Measurements from ENCODE around the gene CYP2A13.
"Not testable (repeated sequence)": the region's sequence is repeated elsewhere in the genome, so short reads cannot be mapped to it uniquely, and the experiment has no call there.

Gene CYP2A13

GRCh38 chr19:41123716-41124294, 35.6 kb downstream of the CYP2A13 start:
- H2AFZ ChIP-seq (ENCODE audit: low read length), result no peak overlapping the region
- H2AK5ac ChIP-seq (ENCODE audit: low read depth, low read length), result peak overlapping the region; percentile 70
- peak overlapping the region; percentile 19 for H3K18ac ChIP-seq (ENCODE audit: low read length)
- no peak overlapping the region for H3K4me3 ChIP-seq (ENCODE audit: low read length in 2 of 2)
- no peaks in the 10 kb centered on the region for H3K79me1 ChIP-seq (ENCODE audit: low read depth, low read length)
- H3K14ac ChIP-seq (ENCODE audit: low read length), result no peak overlapping the region
- no peak overlapping the region for H3K4me2 ChIP-seq (ENCODE audit: insufficient read depth, low read length, poor library complexity, severe bottlenecking)
- H3K23ac ChIP-seq (ENCODE audit: low read depth, low read length, poor library complexity), result no peak overlapping the region
- H3K36me3 ChIP-seq (replicated peaks in 1 of 2; ENCODE audit: control insufficient read depth in 2 of 2, insufficient read depth in 2 of 2, low read length in 2 of 2), result no peaks in the 10 kb centered on the region
- no peak overlapping the region for H2BK15ac ChIP-seq (ENCODE audit: low read length)
- peaks cover 0 to 7% (median 0%) of the 10 kb centered on the region in 3 experiments for H3K27me3 ChIP-seq (ENCODE audit: control insufficient read depth in 3 of 3, insufficient read depth in 3 of 3, low read depth in 1 of 3, low read length in 3 of 3)
- no peaks in the 10 kb centered on the region for H3K4me1 ChIP-seq (ENCODE audit: control insufficient read depth in 2 of 2, insufficient read depth in 1 of 2, low read depth in 1 of 2, low read length in 2 of 2)
- no peaks in the 10 kb centered on the region for H3K9me3 ChIP-seq (replicated peaks in 1 of 2; ENCODE audit: control insufficient read depth in 2 of 2, insufficient read depth in 1 of 2, low read depth in 1 of 2, low read length in 2 of 2)
- H2BK12ac ChIP-seq (ENCODE audit: low read length), result peak overlapping the region; percentile 73
- no peak overlapping the region for H3K4ac ChIP-seq (ENCODE audit: low read length)
- no peak overlapping the region for H4K8ac ChIP-seq (ENCODE audit: low read depth, low read length)
- DNase-seq (ENCODE audit: low spot score), result no peak
- H3K9ac ChIP-seq (ENCODE audit: low read depth, low read length, poor library complexity), result no peak overlapping the region
- WGBS, 2 donors (ENCODE audit: extremely low coverage in 2 of 2, insufficient read length in 2 of 2, insufficient replicate concordance in 1 of 2), result no CpG with 5 or more reads among the region's 11 CpGs
- no peak overlapping the region for H4K91ac ChIP-seq (ENCODE audit: low read depth, low read length, poor library complexity)
- no peak overlapping the region for H3K27ac ChIP-seq (replicated peaks; ENCODE audit: low read length)
- no peak overlapping the region for H2BK5ac ChIP-seq (ENCODE audit: low read length)
- H2BK120ac ChIP-seq (ENCODE audit: low read depth, low read length), result no peak overlapping the region

DNA sequence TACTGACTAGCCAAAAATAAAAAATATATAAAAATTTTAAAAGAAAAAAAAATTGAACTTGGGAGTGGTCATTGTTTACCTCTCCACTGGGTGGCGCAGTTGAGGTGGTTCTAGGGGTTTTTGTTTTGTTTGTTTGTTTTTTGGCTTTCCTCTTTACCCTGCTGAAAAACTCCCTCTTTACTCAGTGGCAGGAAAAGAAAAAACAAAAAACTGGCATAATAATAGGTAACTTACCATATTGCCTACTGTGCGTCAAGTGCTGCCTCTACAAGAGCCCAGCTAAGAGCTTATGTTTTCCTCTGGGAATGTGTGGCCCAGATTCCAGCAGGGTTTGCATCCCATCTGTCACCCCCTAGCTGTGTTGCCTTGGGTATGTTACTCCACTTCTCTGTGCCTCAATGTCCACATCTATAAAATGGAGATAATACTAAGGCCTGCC, 38.5 kb downstream of the CYP2A13 start:
- not testable (repeated sequence) for H2AFZ ChIP-seq (ENCODE audit: low read length); H2BK12ac ChIP-seq (ENCODE audit: low read length); H4K91ac ChIP-seq (ENCODE audit: low read depth, low read length, poor library complexity); DNase-seq (ENCODE audit: low spot score); H3K14ac ChIP-seq (ENCODE audit: low read length); H3K36me3 ChIP-seq (replicated peaks in 1 of 2; ENCODE audit: control insufficient read depth in 2 of 2, insufficient read depth in 2 of 2, low read length in 2 of 2); H2AK5ac ChIP-seq (ENCODE audit: low read depth, low read length); H3K4ac ChIP-seq (ENCODE audit: low read length); H3K79me1 ChIP-seq (ENCODE audit: low read depth, low read length); H3K27ac ChIP-seq (replicated peaks; ENCODE audit: low read length); H2BK5ac ChIP-seq (ENCODE audit: low read length); H3K4me3 ChIP-seq (ENCODE audit: low read length in 2 of 2); H2BK15ac ChIP-seq (ENCODE audit: low read length); H3K9me3 ChIP-seq (replicated peaks in 1 of 2; ENCODE audit: control insufficient read depth in 2 of 2, insufficient read depth in 1 of 2, low read depth in 1 of 2, low read length in 2 of 2); H3K4me2 ChIP-seq (ENCODE audit: insufficient read depth, low read length, poor library complexity, severe bottlenecking); H2BK120ac ChIP-seq (ENCODE audit: low read depth, low read length); H3K23ac ChIP-seq (ENCODE audit: low read depth, low read length, poor library complexity); H4K8ac ChIP-seq (ENCODE audit: low read depth, low read length); H3K4me1 ChIP-seq (ENCODE audit: control insufficient read depth in 2 of 2, insufficient read depth in 1 of 2, low read depth in 1 of 2, low read length in 2 of 2); H3K9ac ChIP-seq (ENCODE audit: low read depth, low read length, poor library complexity); H3K18ac ChIP-seq (ENCODE audit: low read length)
- peaks cover 0 to 13% (median 0%) of the 10 kb centered on the region in 3 experiments for H3K27me3 ChIP-seq (ENCODE audit: control insufficient read depth in 3 of 3, insufficient read depth in 3 of 3, low read depth in 1 of 3, low read length in 3 of 3)
- WGBS, 2 donors (ENCODE audit: extremely low coverage in 2 of 2, insufficient read length in 2 of 2, insufficient replicate concordance in 1 of 2), result no CpG with 5 or more reads among the region's 2 CpGs

DNA sequence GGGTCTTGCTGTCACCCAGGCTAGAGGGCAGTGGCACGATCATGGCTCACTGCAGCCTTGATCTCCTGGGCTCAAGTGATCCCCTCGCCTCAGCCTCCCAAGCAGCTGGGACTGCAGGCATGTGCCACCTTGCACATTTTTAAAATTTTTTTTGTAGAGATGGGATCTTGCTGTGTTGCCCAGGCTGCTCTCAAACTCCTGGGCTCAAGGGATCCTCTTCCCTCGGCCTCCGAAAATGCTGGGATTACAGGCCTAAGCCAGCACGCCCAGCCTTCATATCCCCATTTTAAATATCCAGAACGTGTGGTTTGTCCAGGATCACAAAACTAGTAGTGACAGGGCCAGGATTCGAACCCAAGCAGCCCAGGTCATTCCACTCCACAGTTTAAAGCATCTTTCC, 39.1 kb downstream of the CYP2A13 start:
- not testable (repeated sequence) for H2AK5ac ChIP-seq (ENCODE audit: low read depth, low read length); DNase-seq (ENCODE audit: low spot score); H2BK12ac ChIP-seq (ENCODE audit: low read length); H3K9ac ChIP-seq (ENCODE audit: low read depth, low read length, poor library complexity); H3K4ac ChIP-seq (ENCODE audit: low read length); H4K8ac ChIP-seq (ENCODE audit: low read depth, low read length); H3K14ac ChIP-seq (ENCODE audit: low read length); H4K91ac ChIP-seq (ENCODE audit: low read depth, low read length, poor library complexity); H3K79me1 ChIP-seq (ENCODE audit: low read depth, low read length); H2BK15ac ChIP-seq (ENCODE audit: low read length); H3K23ac ChIP-seq (ENCODE audit: low read depth, low read length, poor library complexity); H3K27ac ChIP-seq (replicated peaks; ENCODE audit: low read length); H2BK5ac ChIP-seq (ENCODE audit: low read length); H3K4me3 ChIP-seq (ENCODE audit: low read length in 2 of 2); H2BK120ac ChIP-seq (ENCODE audit: low read depth, low read length); H3K4me1 ChIP-seq (ENCODE audit: control insufficient read depth in 2 of 2, insufficient read depth in 1 of 2, low read depth in 1 of 2, low read length in 2 of 2); H3K36me3 ChIP-seq (replicated peaks in 1 of 2; ENCODE audit: control insufficient read depth in 2 of 2, insufficient read depth in 2 of 2, low read length in 2 of 2); H3K18ac ChIP-seq (ENCODE audit: low read length); H3K9me3 ChIP-seq (replicated peaks in 1 of 2; ENCODE audit: control insufficient read depth in 2 of 2, insufficient read depth in 1 of 2, low read depth in 1 of 2, low read length in 2 of 2)
- peak overlapping the region; percentile 22 for H3K4me2 ChIP-seq (ENCODE audit: insufficient read depth, low read length, poor library complexity, severe bottlenecking)
- WGBS, 2 donors (ENCODE audit: extremely low coverage in 2 of 2, insufficient read length in 2 of 2, insufficient replicate concordance in 1 of 2), result no CpG with 5 or more reads among the region's 7 CpGs
- H2AFZ ChIP-seq (ENCODE audit: low read length), result peak overlapping the region; percentile 64
- peaks cover 0 to 13% (median 0%) of the 10 kb centered on the region in 3 experiments for H3K27me3 ChIP-seq (ENCODE audit: control insufficient read depth in 3 of 3, insufficient read depth in 3 of 3, low read depth in 1 of 3, low read length in 3 of 3)

- not testable (repeated sequence) for H3K9me3 ChIP-seq (replicated peaks in 1 of 2; ENCODE audit: control insufficient read depth in 2 of 2, insufficient read depth in 1 of 2, low read depth in 1 of 2, low read length in 2 of 2); H3K36me3 ChIP-seq (replicated peaks in 1 of 2; ENCODE audit: control insufficient read depth in 2 of 2, insufficient read depth in 2 of 2, low read length in 2 of 2); H3K14ac ChIP-seq (ENCODE audit: low read length); H3K4me3 ChIP-seq (ENCODE audit: low read length in 2 of 2); H2AK5ac ChIP-seq (ENCODE audit: low read depth, low read length); H2BK120ac ChIP-seq (ENCODE audit: low read depth, low read length); H3K9ac ChIP-seq (ENCODE audit: low read depth, low read length, poor library complexity); H4K91ac ChIP-seq (ENCODE audit: low read depth, low read length, poor library complexity); H3K4ac ChIP-seq (ENCODE audit: low read length); H3K79me1 ChIP-seq (ENCODE audit: low read depth, low read length); H3K27ac ChIP-seq (replicated peaks; ENCODE audit: low read length); H3K23ac ChIP-seq (ENCODE audit: low read depth, low read length, poor library complexity); H2BK15ac ChIP-seq (ENCODE audit: low read length); H4K8ac ChIP-seq (ENCODE audit: low read depth, low read length); H3K4me1 ChIP-seq (ENCODE audit: control insufficient read depth in 2 of 2, insufficient read depth in 1 of 2, low read depth in 1 of 2, low read length in 2 of 2); H2BK12ac ChIP-seq (ENCODE audit: low read length); H2BK5ac ChIP-seq (ENCODE audit: low read length)
- H3K4me2 ChIP-seq (ENCODE audit: insufficient read depth, low read length, poor library complexity, severe bottlenecking), result peak overlapping the region; percentile 22
- peak overlapping the region; percentile 64 for H2AFZ ChIP-seq (ENCODE audit: low read length)
- H3K27me3 ChIP-seq (ENCODE audit: control insufficient read depth in 3 of 3, insufficient read depth in 3 of 3, low read depth in 1 of 3, low read length in 3 of 3), result peaks cover 0 to 15% (median 0%) of the 10 kb centered on the region in 3 experiments
- H3K18ac ChIP-seq (ENCODE audit: low read length), result peak overlapping the region; percentile 59
- WGBS, 2 donors (ENCODE audit: extremely low coverage in 2 of 2, insufficient read length in 2 of 2, insufficient replicate concordance in 1 of 2), result no CpG with 5 or more reads among the region's 29 CpGs
- DNase-seq (ENCODE audit: low spot score), result peak; percentile 24
Measured at GRCh38 chr19:41127801-41128300, 39.6 kb downstream of the CYP2A13 start.

All from neuronal stem cell (in vitro differentiated cells).